HCT116 (cell line): ENCODE results near the gene RAB30. TPM values are rescaled to one million over a fixed set of nuclear protein-coding genes. Genes with fewer than 3 reads are reported as not detected.

Experiments used
- ATAC-seq: fragments of 200-7000 bp; cut with Tn5 transposase; 2 replicates; pipeline ENCODE4 v1.9.1; 2020; ENCODE audit warnings: mild to moderate bottlenecking, moderate library complexity
- BruUV-seq: library from RNA; stranded (reverse); fragments of 400-500 nt; replicated peaks from 2 replicates; lab custom pipeline; 2021; lab: Mats Ljungman, UMichigan
- CTCF ChIA-PET: fragments of 300-600 bp; sonication (Branson Sonifier 250); formaldehyde crosslinking; loops from one replicate; lab custom pipeline; 2021; ENCODE audit warnings: antibody characterized with exemption; lab: Charles Lee
- POLR2A ChIA-PET: fragments of 300-600, 350-600 bp; sonication (Branson Sonifier 250); formaldehyde crosslinking; loops from one replicate; lab custom pipeline; 2021; ENCODE audit warnings: antibody characterized with exemption; lab: Charles Lee
- RAD21 ChIA-PET, 2 experiments: fragments of 300-600 bp; sonication (Branson Sonifier 250); formaldehyde crosslinking; loops; one replicate each; lab custom pipeline; 2023; ENCODE audit warnings: low total read pairs in 2 of 2; ENCODE audit not compliant: uncharacterized antibody in 2 of 2, unreplicated experiment in 2 of 2, low non-redundant PET in 1 of 2; lab: Charles Lee
- DNase-seq: peaks from one replicate; pipeline ENCODE4 v3.0.0-alpha.2; 2010; ENCODE audit warnings: low read depth, low spot score
- H2AFZ ChIP-seq: fragments of 200-600 bp; shearing (Covaris generic), sonication (generic); 2 replicates; pipeline ENCODE4 v1.6.1; 2017; ENCODE audit warnings: low read depth, mixed run types, mixed read lengths, antibody characterized with exemption, low read length; ENCODE audit not compliant: poor library complexity, severe bottlenecking
- H3K27ac ChIP-seq: 2 replicates; pipeline ENCODE4 v1.5.1; 2012; ENCODE audit warnings: low read depth, low read length
- H3K27me3 ChIP-seq: fragments of 200-600 bp; sonication (generic); 2 replicates; pipeline ENCODE4 v1.6.1; 2016; ENCODE audit warnings: mixed run types, low read length, mixed read lengths; ENCODE audit not compliant: insufficient read depth
- H3K36me3 ChIP-seq, 2 experiments: fragments of 200-500 bp in 1 of 2; fragments of 200-600 bp in 1 of 2; sonication (Bioruptor generic) in 1 of 2; sonication (generic) in 1 of 2; 2 replicates each; pipeline versions ENCODE4 v1.5.1 to v1.6.1; 2014 to 2016; ENCODE audit warnings: low read length in 2 of 2, inconsistent platforms in 1 of 2, mixed read lengths in 1 of 2, mixed run types in 1 of 2; ENCODE audit not compliant: insufficient read depth in 2 of 2, control insufficient read depth in 1 of 2
- H3K4me1 ChIP-seq, 2 experiments: fragments of 200-600 bp in 1 of 2; sonication (generic) in 1 of 2; 2 replicates each; pipeline versions ENCODE4 v1.5.1 to v1.6.1; 2012 to 2017; ENCODE audit warnings: low read length in 2 of 2, inconsistent platforms in 1 of 2, mild to moderate bottlenecking in 1 of 2, mixed read lengths in 1 of 2, mixed run types in 1 of 2, moderate library complexity in 1 of 2; ENCODE audit not compliant: insufficient read depth in 2 of 2, control insufficient read depth in 1 of 2
- H3K4me2 ChIP-seq: fragments of 200-600 bp; sonication (generic); 2 replicates; pipeline ENCODE4 v1.6.1; 2017; ENCODE audit warnings: mixed run types, low read length, mixed read lengths
- H3K4me3 ChIP-seq, 2 experiments: fragments of 200-600 bp in 1 of 2; sonication (generic) in 1 of 2; replicated peaks in 1 of 2; 2 replicates each; pipeline ENCODE4 v1.5.1; 2011 to 2016; ENCODE audit warnings: low read length in 2 of 2, control low read depth in 1 of 2, low read depth in 1 of 2, mild to moderate bottlenecking in 1 of 2, mixed read lengths in 1 of 2, mixed run types in 1 of 2
- H3K79me2 ChIP-seq: fragments of 200-600 bp; sonication (generic); 2 replicates; pipeline ENCODE4 v1.6.1; 2017; ENCODE audit warnings: mild to moderate bottlenecking, mixed run types, low read length, moderate library complexity, mixed read lengths; ENCODE audit not compliant: insufficient read depth
- H3K9ac ChIP-seq: fragments of 200-600 bp; sonication (generic); 2 replicates; pipeline ENCODE4 v1.6.1; 2016; ENCODE audit warnings: low read length, mixed read lengths
- H3K9me2 ChIP-seq: fragments of 200-600 bp; sonication (generic), shearing (Covaris generic); 2 replicates; pipeline ENCODE4 v1.6.1; 2017; ENCODE audit warnings: mixed run types, mild to moderate bottlenecking, moderate library complexity; ENCODE audit not compliant: insufficient read depth
- H3K9me3 ChIP-seq, 2 experiments: fragments of 200-500 bp in 1 of 2; fragments of 200-600 bp in 1 of 2; sonication (Bioruptor generic) in 1 of 2; sonication (generic) in 1 of 2; 2 replicates each; pipeline ENCODE4 v1.6.1; 2014 to 2017; ENCODE audit warnings: low read length in 2 of 2, mixed read lengths in 2 of 2, inconsistent platforms in 1 of 2, low read depth in 1 of 2, mild to moderate bottlenecking in 1 of 2, mixed run types in 1 of 2, moderate library complexity in 1 of 2; ENCODE audit not compliant: control insufficient read depth in 1 of 2, insufficient read depth in 1 of 2
- H4K20me1 ChIP-seq: fragments of 200-600 bp; sonication (generic), shearing (Covaris generic); 2 replicates; pipeline ENCODE4 v1.6.1; 2017; ENCODE audit warnings: mixed run types, mild to moderate bottlenecking, moderate library complexity; ENCODE audit not compliant: insufficient read depth
- CBX3 ChIP-seq: IDR thresholded peaks from 2 replicates; pipeline ENCODE4 v1.6.1; 2012; ENCODE audit warnings: low read depth
- CTCF ChIP-seq, 3 experiments: fragments of 200-600 bp in 1 of 3; sonication (generic) in 1 of 3; IDR thresholded peaks in 2 of 3; conservative IDR thresholded peaks in 1 of 3; 2 replicates each; pipeline ENCODE4 v1.5.1; 2012 to 2017; ENCODE audit warnings: low read depth in 2 of 3, low read length in 2 of 3, antibody characterized with exemption in 1 of 3, borderline replicate concordance in 1 of 3, control low read depth in 1 of 3, mild to moderate bottlenecking in 1 of 3, mixed read lengths in 1 of 3, mixed run types in 1 of 3, moderate library complexity in 1 of 3; ENCODE audit not compliant: insufficient read depth in 1 of 3
- POLR2A ChIP-seq: IDR thresholded peaks from 2 replicates; pipeline ENCODE4 v1.7.0; 2011; ENCODE audit warnings: borderline replicate concordance; ENCODE audit not compliant: insufficient read depth, insufficient read length; ENCODE audit errors: extremely low read depth
- RAD21 ChIP-seq: IDR thresholded peaks from 2 replicates; pipeline ENCODE4 v1.6.1; 2012; ENCODE audit warnings: low read depth, mild to moderate bottlenecking
- REST ChIP-seq: IDR thresholded peaks from 2 replicates; pipeline ENCODE4 v1.6.1; 2012; ENCODE audit warnings: low read depth
- SIN3A ChIP-seq: IDR thresholded peaks from 2 replicates; pipeline ENCODE4 v1.6.1; 2012; ENCODE audit warnings: low read depth
- SP1 ChIP-seq: IDR thresholded peaks from 2 replicates; pipeline ENCODE4 v1.6.1; 2012; ENCODE audit warnings: low read depth
- SRF ChIP-seq: IDR thresholded peaks from 2 replicates; pipeline ENCODE4 v1.6.1; 2012; ENCODE audit warnings: low read depth
- YY1 ChIP-seq: IDR thresholded peaks from 2 replicates; pipeline ENCODE4 v1.6.1; 2011; ENCODE audit warnings: low read length, low read depth, moderate library complexity, mild to moderate bottlenecking; ENCODE audit not compliant: insufficient replicate concordance; ENCODE audit errors: extremely low read depth
- ZFX ChIP-seq: fragments of 450-650 bp; IDR thresholded peaks from 2 replicates; pipeline ENCODE4 v1.6.1; 2017
- intact Hi-C: fragments of 100-400 bp; cut with micrococcal nuclease; formaldehyde crosslinking; loops from 2 replicates; pipeline ENCODE4 v1.10.0; 2022
- total RNA-seq: library from RNA; stranded (reverse); gene quantifications from one replicate; pipeline ENCODE4 v1.2.1, GENCODE V29; 2021; ENCODE audit not compliant: unreplicated experiment

RAB30 gene
- total RNA-seq, 1 experiment from 2014 or later, result 5.7 TPM

- Histone ChIP-seq H3K4me3 (no peak overlapping the region), H3K4me1 (peaks cover 16 to 22% of the 10 kb centered on the region in 2 experiments), H3K36me3 (no peaks in the 10 kb centered on the region), H3K9ac (no peak overlapping the region), H3K9me3 (no peaks in the 10 kb centered on the region), H2AFZ (no peak overlapping the region), H3K4me2 (no peak overlapping the region), H4K20me1 (no peaks in the 10 kb centered on the region), H3K9me2 (no peaks in the 10 kb centered on the region), H3K27ac (no peak overlapping the region), H3K79me2 (no peaks in the 10 kb centered on the region), H3K27me3 (no peaks in the 10 kb centered on the region)
- ChIA-PET RAD21 (no interaction called here), CTCF (interaction anchor here (1.0 kb wide), 1 partner anchor 161 kb away, joined by 3 read pairs; no protein-coding TSS in a partner anchor), POLR2A (interaction anchor here (1.0 kb wide), 1 partner anchor 10 kb away, joined by 4 read pairs; no protein-coding TSS in a partner anchor)
- ATAC-seq, result no peak; the same call in 1 of the 2 replicates
- no TSS peak for BruUV-seq
- intact Hi-C loops, result loop anchor here (5.0 kb wide), 1 partner anchor 163 kb away; no protein-coding TSS in a partner anchor
- no peak for DNase-seq
- TF ChIP-seq RAD21, result peak; percentile 33; the same call in 1 of the 2 replicates
- TF ChIP-seq SRF, result no peak
- peak in 1 of 3 experiments; percentile 6; a peak in 1 of 6 replicates for TF ChIP-seq CTCF (IDR thresholded peaks at IDR 0.05 in 2 of 3, conservative IDR thresholded peaks at IDR 0.05 in 1 of 3; ENCODE audit: borderline replicate concordance in 1 of 3, insufficient read depth in 1 of 3, low read depth in 2 of 3, low read length in 2 of 3)
Measured at GRCh38 chr11:83088965-83089364, 17.3 kb upstream of the RAB30 start.

- H4K20me1 ChIP-seq, result no peaks in the 10 kb centered on the region
- no peaks in the 10 kb centered on the region for H3K79me2 ChIP-seq
- BruUV-seq, result no TSS peak
- H3K36me3 ChIP-seq, result no peaks in the 10 kb centered on the region
- H3K4me1 ChIP-seq, result peaks cover 2 to 5% of the 10 kb centered on the region in 2 experiments; a peak in 3 of 4 replicates
- no peak overlapping the region for H3K9ac ChIP-seq
- no peak overlapping the region for H3K27ac ChIP-seq
- H2AFZ ChIP-seq, result no peak overlapping the region
- ChIA-PET RAD21 (no interaction called here), POLR2A (interaction anchor here (0.9 to 2.1 kb wide), 2 partner anchors 12 to 70 kb away, joined by 3 to 10 read pairs; partner anchors contain the start of gene PCF11), CTCF (interaction anchor here (0.7 to 1.1 kb wide), 2 partner anchors 148 to 155 kb away, joined by 3 to 4 read pairs; no protein-coding TSS in a partner anchor)
- intact Hi-C loops, result loop anchor here (2.0 to 5.0 kb wide), 2 partner anchors 70 to 165 kb away; partner anchors contain the start of gene PCF11
- DNase-seq (no peak), ATAC-seq (peak; percentile 64)
- no peaks in the 10 kb centered on the region for H3K9me2 ChIP-seq
- H3K4me3 ChIP-seq, result no peak overlapping the region
- H3K4me2 ChIP-seq, result no peak overlapping the region
- no peaks in the 10 kb centered on the region for H3K9me3 ChIP-seq
- H3K27me3 ChIP-seq, result no peaks in the 10 kb centered on the region
- TF ChIP-seq POLR2A (no peak), ZFX (no peak), CTCF (IDR thresholded peaks at IDR 0.05 in 2 of 3, conservative IDR thresholded peaks at IDR 0.05 in 1 of 3; ENCODE audit: borderline replicate concordance in 1 of 3, insufficient read depth in 1 of 3, low read depth in 2 of 3, low read length in 2 of 3) (peak; percentile 11 to 42 (median 35); a peak in 3 of 6 replicates), REST (no peak), YY1 (no peak), CBX3 (no peak), SP1 (0 out of 2 replicates have a peak, but pooled peaks have one; percentile 8), SIN3A (no peak), RAD21 (peak; percentile 67)
Measured at GRCh38 chr11:83087035-83087434, 15.3 kb upstream of the RAB30 start.
